Fibroblast of pulmonary artery (primary cell): Measurements from ENCODE around the gene C1QA.

Source experiments
- DNase-seq: peaks from one replicate; pipeline ENCODE4 v3.0.0-alpha.2; 2010; ENCODE audit warnings: low read depth
- H3K4me3 ChIP-seq: replicated peaks from 2 replicates; pipeline ENCODE4 v1.5.1; 2011; ENCODE audit warnings: low read depth, mild to moderate bottlenecking, control low read depth, low read length, moderate library complexity
- CTCF ChIP-seq: IDR thresholded peaks from 2 replicates; pipeline ENCODE4 v1.5.1; 2011; ENCODE audit warnings: mild to moderate bottlenecking, control low read depth, low read length, inconsistent platforms; ENCODE audit errors: missing control alignments

C1QA gene

GRCh38 chr1:22688466-22688865 lies 52.0 kb downstream of the C1QA start:
- H3K4me3 ChIP-seq = no peak overlapping the region
- TF ChIP-seq CTCF = no peak
- no peak for DNase-seq
